ENCODE measurements around the gene ITGB3.

Gene ITGB3

GRCh38 chr17:47239619-47239966, 14.0 kb upstream of the ITGB3 start:
- DNase-seq: peak; percentile 33
- in situ Hi-C loops (cut with HindIII; ENCODE audit: low pct_ligation_motif_present, low pct_unique_long_range_greater_than_20kb, low sequenced_read_pairs): no loop called here

- DNase-seq: peak; percentile 99
Measured at GRCh38 chr17:47239967-47240651, 13.5 kb upstream of the ITGB3 start.

GRCh38 chr17:47240806-47241205, 12.8 kb upstream of the ITGB3 start:
- no peak for DNase-seq
- in situ Hi-C loops (cut with HindIII; ENCODE audit: low pct_ligation_motif_present, low pct_unique_long_range_greater_than_20kb, low sequenced_read_pairs): no loop called here

More at GRCh38 chr17:47239967-47240651, 13.5 kb upstream of the ITGB3 start:
- in situ Hi-C loops (cut with HindIII; ENCODE audit: low pct_ligation_motif_present, low pct_unique_long_range_greater_than_20kb, low sequenced_read_pairs): no loop called here

GRCh38 chr17:47242648-47243047, 11.0 kb upstream of the ITGB3 start:
- DNase-seq: no peak
- in situ Hi-C loops (cut with HindIII; ENCODE audit: low pct_ligation_motif_present, low pct_unique_long_range_greater_than_20kb, low sequenced_read_pairs): no loop called here

GRCh38 chr17:47243737-47244598, 9.7 kb upstream of the ITGB3 start:
- in situ Hi-C loops (cut with HindIII; ENCODE audit: low pct_ligation_motif_present, low pct_unique_long_range_greater_than_20kb, low sequenced_read_pairs): no loop called here
- DNase-seq: no peak

- no peak for DNase-seq
- in situ Hi-C loops (cut with HindIII; ENCODE audit: low pct_ligation_motif_present, low pct_unique_long_range_greater_than_20kb, low sequenced_read_pairs): no loop called here
Measured at GRCh38 chr17:47244697-47245096, 8.9 kb upstream of the ITGB3 start.

GRCh38 chr17:47246120-47246519, 7.5 kb upstream of the ITGB3 start:
- no peak for DNase-seq
- in situ Hi-C loops (cut with HindIII; ENCODE audit: low pct_ligation_motif_present, low pct_unique_long_range_greater_than_20kb, low sequenced_read_pairs): no loop called here

GRCh38 chr17:47250855-47251254, 2.8 kb upstream of the ITGB3 start:
- in situ Hi-C loops (cut with HindIII; ENCODE audit: low pct_ligation_motif_present, low pct_unique_long_range_greater_than_20kb, low sequenced_read_pairs): no loop called here
- no peak for DNase-seq

- in situ Hi-C loops (cut with HindIII; ENCODE audit: low pct_ligation_motif_present, low pct_unique_long_range_greater_than_20kb, low sequenced_read_pairs): no loop called here
Measured at GRCh38 chr17:47251421-47251940, 2.1 kb upstream of the ITGB3 start.

GRCh38 chr17:47252209-47252608, 1.4 kb upstream of the ITGB3 start:
- DNase-seq: no peak
- in situ Hi-C loops (cut with HindIII; ENCODE audit: low pct_ligation_motif_present, low pct_unique_long_range_greater_than_20kb, low sequenced_read_pairs): no loop called here

More at GRCh38 chr17:47251421-47251940, 2.1 kb upstream of the ITGB3 start:
- DNase-seq: no peak

GRCh38 chr17:47252766-47253512, 688 bp upstream of the ITGB3 start:
- in situ Hi-C loops (cut with HindIII; ENCODE audit: low pct_ligation_motif_present, low pct_unique_long_range_greater_than_20kb, low sequenced_read_pairs): no loop called here
- no peak for DNase-seq

- in situ Hi-C loops (cut with HindIII; ENCODE audit: low pct_ligation_motif_present, low pct_unique_long_range_greater_than_20kb, low sequenced_read_pairs): no loop called here
- DNase-seq: no peak
Measured at GRCh38 chr17:47254403-47254943, 846 bp downstream of the ITGB3 start.

- DNase-seq: peak; percentile 96
- in situ Hi-C loops (cut with HindIII; ENCODE audit: low pct_ligation_motif_present, low pct_unique_long_range_greater_than_20kb, low sequenced_read_pairs): no loop called here
Measured at GRCh38 chr17:47257651-47258339, 4.2 kb downstream of the ITGB3 start.

- in situ Hi-C loops (cut with HindIII; ENCODE audit: low pct_ligation_motif_present, low pct_unique_long_range_greater_than_20kb, low sequenced_read_pairs): no loop called here
- DNase-seq: no peak
Measured at GRCh38 chr17:47262586-47262985, 9.0 kb downstream of the ITGB3 start.

GRCh38 chr17:47264166-47264565, 10.5 kb downstream of the ITGB3 start:
- in situ Hi-C loops (cut with HindIII; ENCODE audit: low pct_ligation_motif_present, low pct_unique_long_range_greater_than_20kb, low sequenced_read_pairs): no loop called here
- no peak for DNase-seq

GRCh38 chr17:47265983-47266541, 12.4 kb downstream of the ITGB3 start:
- peak; percentile 58 for DNase-seq
- in situ Hi-C loops (cut with HindIII; ENCODE audit: low pct_ligation_motif_present, low pct_unique_long_range_greater_than_20kb, low sequenced_read_pairs): no loop called here

- in situ Hi-C loops (cut with HindIII; ENCODE audit: low pct_ligation_motif_present, low pct_unique_long_range_greater_than_20kb, low sequenced_read_pairs): no loop called here
- DNase-seq: no peak
Measured at GRCh38 chr17:47266782-47267181, 13.2 kb downstream of the ITGB3 start.

- peak; percentile 93 for DNase-seq
- in situ Hi-C loops (cut with HindIII; ENCODE audit: low pct_ligation_motif_present, low pct_unique_long_range_greater_than_20kb, low sequenced_read_pairs): no loop called here
Measured at GRCh38 chr17:47267354-47267828, 13.8 kb downstream of the ITGB3 start.

Data from ACHN (cell line).